ENCODE results near the gene ARHGEF37.

GRCh38 chr5:149532413-149532812 lies 48.9 kb upstream of the ARHGEF37 start:
- TF ChIP-seq TAF1 (IDR thresholded peaks at IDR 0.05; ENCODE audit: low read depth) (no peak), EP300 (IDR thresholded peaks at IDR 0.05; ENCODE audit: borderline replicate concordance) (no peak), CEBPB (IDR thresholded peaks at IDR 0.05) (no peak), RAD21 (IDR thresholded peaks at IDR 0.05; ENCODE audit: low read depth) (no peak), YY1 (IDR thresholded peaks at IDR 0.05; ENCODE audit: low read depth) (no peak), TEAD4 (IDR thresholded peaks at IDR 0.05) (no peak), EGR1 (IDR thresholded peaks at IDR 0.05) (no peak), CREB1 (IDR thresholded peaks at IDR 0.05; ENCODE audit: low read depth) (no peak), USF1 (IDR thresholded peaks at IDR 0.05) (no peak), REST (IDR thresholded peaks at IDR 0.05; ENCODE audit: low read depth) (no peak)

All from Ishikawa (cell line).